Endothelial cell of umbilical vein (primary cell): ENCODE measurements around the gene SLC4A11.

Experiments
- CTCF ChIP-seq, 2 donors: IDR thresholded peaks; 1 replicate in 1 of 2; 2 replicates in 1 of 2; pipeline ENCODE4 v1.5.1; 2011; ENCODE audit warnings: low read length in 2 of 2, mild to moderate bottlenecking in 2 of 2, moderate library complexity in 2 of 2, control low read depth in 1 of 2, inconsistent platforms in 1 of 2, low read depth in 1 of 2; ENCODE audit not compliant: insufficient read depth in 1 of 2; ENCODE audit errors: extremely low read depth in 1 of 2
- EZH2 ChIP-seq: IDR thresholded peaks from 2 replicates; pipeline ENCODE4 v1.6.1; 2012; ENCODE audit warnings: borderline replicate concordance, low read depth, mild to moderate bottlenecking, moderate library complexity, low read length, inconsistent platforms; ENCODE audit not compliant: severe bottlenecking
- FOS ChIP-seq: IDR thresholded peaks from 2 replicates; pipeline ENCODE4 v1.6.1; 2011; ENCODE audit warnings: mild to moderate bottlenecking, low read length, moderate library complexity, borderline replicate concordance; ENCODE audit not compliant: insufficient read depth
- MAX ChIP-seq: IDR thresholded peaks from 2 replicates; pipeline ENCODE4 v1.6.1; 2011; ENCODE audit not compliant: insufficient read depth, insufficient read length
- MYC ChIP-seq: IDR thresholded peaks from one replicate; pipeline ENCODE4 v1.6.1; 2011; ENCODE audit warnings: mild to moderate bottlenecking, low read depth, low read length
- POLR2A ChIP-seq: IDR thresholded peaks from 2 replicates; pipeline ENCODE4 v1.6.1; 2012; ENCODE audit warnings: low read depth, mild to moderate bottlenecking, control low read depth, low read length
- POLR2AphosphoS5 ChIP-seq: IDR thresholded peaks from 2 replicates; pipeline ENCODE4 v1.6.1; 2012; ENCODE audit warnings: low read depth, mild to moderate bottlenecking, control low read depth, low read length, moderate library complexity; ENCODE audit not compliant: insufficient read depth

GRCh38 chr20:3183896-3184612, 54.9 kb downstream of the SLC4A11 start:
- no peak for TF ChIP-seq EZH2
- no peak for TF ChIP-seq CTCF (IDR thresholded peaks at IDR 0.05; ENCODE audit: extremely low read depth in 1 of 2, insufficient read depth in 1 of 2, low read depth in 1 of 2, low read length in 2 of 2)
- TF ChIP-seq POLR2AphosphoS5, result no peak
- TF ChIP-seq POLR2A, result no peak
- no peak for TF ChIP-seq MAX
- no peak for TF ChIP-seq MYC
- no peak for TF ChIP-seq FOS
